GM19452 (cell line): ENCODE results near the gene POLR2E.

Experiments used
- ATAC-seq: cut with Tn5 transposase; IDR thresholded peaks from one replicate; pipeline ENCODE4 v1.9.1; 2021; ENCODE audit not compliant: unreplicated experiment

POLR2E gene

GRCh38 chr19:1066748-1067340 lies 28.3 kb downstream of the POLR2E start, which contains the start of gene ARHGAP45:
Gene ARHGAP45, plus strand, starts transcription at chr19:1067167. Its CDS starts 239 bp downstream, at chr19:1067406.
- ATAC-seq, result no peak

- ATAC-seq, result no peak
These were observed 28.9 kb downstream of the POLR2E start for GRCh38 chr19:1066251-1066747.

- ATAC-seq, result no peak
These were observed 29.5 kb downstream of the POLR2E start for GRCh38 chr19:1065606-1066109.

GRCh38 chr19:1064661-1065605 lies 30.2 kb downstream of the POLR2E start:
- ATAC-seq, result no peak

DNA sequence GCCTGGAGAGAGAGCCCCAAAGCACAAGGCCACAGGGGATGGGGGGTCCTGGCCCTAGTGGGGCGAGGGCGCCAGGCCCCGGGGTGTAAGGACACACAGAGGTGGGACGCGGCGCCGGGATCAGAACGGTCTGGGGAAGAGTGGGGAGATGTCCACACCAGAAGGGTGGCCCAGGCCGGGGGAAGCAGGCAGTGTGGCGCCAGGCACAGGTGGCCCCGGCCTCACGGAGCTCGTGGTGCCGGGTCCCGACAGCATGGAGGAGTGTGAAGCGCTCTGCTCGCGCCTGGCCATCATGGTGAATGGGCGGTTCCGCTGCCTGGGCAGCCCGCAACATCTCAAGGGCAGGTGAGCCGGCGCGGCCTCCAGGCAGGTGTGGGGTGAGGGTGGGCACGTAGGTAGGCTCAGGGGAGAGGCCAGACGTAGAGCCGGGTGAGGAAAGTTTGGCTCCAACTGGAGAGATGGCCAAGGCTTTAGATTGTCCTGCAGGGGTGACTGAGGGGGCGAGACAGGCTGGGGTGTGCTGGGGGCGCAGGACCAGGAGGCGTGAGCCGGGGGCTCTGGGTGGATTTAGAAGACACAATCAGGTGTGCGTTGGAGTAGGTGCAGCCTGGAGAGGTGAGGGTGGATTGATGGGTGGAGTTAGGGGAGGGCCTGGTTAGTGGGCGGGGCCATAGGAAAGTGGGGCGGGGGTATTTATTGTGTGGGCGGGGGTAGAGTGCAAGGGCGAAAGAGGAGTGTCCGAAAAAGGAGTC lies 31.1 kb downstream of the POLR2E start:
- no peak for ATAC-seq

DNA sequence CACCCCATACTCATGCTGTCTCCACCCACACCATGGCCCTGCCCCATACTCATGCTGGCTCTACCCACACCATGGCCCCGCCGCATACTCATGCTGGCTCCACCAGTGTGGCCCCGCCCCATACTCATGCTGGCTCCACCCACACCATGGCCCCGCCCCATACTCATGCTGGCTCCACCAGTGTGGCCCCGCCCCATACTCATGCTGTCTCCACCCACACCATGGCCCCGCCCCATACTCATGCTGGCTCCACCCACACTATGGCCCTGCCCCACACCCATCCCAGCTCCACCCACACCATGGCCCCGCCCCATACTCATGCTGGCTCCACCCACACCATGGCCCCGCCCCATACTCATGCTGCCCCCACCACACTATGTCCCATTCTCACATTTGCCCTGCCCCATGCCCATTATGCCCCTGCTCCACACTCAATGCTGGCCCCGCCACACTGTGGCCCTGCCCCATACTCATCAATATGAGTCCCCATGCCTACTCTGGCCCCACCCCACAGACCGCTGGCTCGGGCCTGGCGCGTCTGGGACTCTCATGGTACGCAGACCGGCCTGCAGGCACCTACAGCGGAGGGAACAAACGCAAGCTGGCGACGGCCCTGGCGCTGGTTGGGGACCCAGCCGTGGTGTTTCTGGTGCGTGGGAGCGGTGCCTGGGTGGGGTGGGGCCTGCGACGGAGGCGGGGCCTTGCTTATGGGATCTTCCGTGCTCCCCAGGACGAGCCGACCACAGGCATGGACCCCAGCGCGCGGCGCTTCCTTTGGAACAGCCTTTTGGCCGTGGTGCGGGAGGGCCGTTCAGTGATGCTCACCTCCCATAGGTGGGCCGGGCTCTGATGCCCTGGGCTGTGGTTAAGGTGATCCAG lies 31.9 kb downstream of the POLR2E start:
- no peak for ATAC-seq

DNA sequence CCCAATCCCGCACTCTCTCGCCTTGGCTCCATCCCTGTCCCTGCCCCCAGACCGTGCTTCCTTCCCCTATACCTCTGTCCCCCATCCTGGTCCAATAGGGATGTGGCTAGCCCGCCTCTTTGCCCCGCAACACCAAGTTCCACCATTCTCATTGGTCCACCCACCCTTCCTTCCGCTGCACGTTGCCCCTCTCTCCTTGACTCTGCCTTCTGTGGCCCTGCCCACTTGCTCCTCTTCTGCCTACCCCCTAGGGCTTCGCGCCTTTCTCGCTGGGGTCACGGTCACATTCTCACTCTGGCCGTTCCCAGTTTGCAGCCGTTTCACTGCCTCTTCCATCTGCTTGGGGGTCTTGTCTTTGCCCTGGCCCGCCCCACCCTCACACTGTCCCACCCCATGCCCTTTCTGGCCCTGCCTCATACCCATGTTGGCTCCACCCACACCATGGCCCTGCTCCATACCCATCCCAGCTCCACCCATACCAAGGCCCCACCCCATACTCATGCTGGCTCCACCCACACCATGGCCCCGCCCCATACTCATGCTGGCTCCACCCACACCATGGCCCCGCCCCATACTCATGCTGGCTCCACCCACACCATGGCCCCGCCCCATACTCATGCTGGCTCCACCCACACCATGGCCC lies 32.7 kb downstream of the POLR2E start:
- no peak for ATAC-seq

DNA sequence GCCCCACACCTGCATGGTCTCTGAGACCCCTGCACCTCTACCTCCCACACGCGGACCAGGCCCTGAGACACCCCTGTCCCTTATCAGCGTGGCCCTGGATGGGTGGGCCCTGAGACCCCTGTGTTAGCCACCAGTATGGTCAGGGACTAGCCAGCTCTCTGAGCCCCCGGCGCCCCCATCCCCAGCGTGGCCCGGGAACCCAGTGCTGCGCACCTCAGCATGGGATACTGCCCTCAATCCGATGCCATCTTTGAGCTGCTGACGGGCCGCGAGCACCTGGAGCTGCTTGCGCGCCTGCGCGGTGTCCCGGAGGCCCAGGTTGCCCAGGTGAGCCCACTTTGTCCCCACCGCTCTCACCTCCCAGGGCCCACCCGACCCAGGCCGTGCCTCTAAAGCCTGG lies 33.2 kb downstream of the POLR2E start:
- no peak for ATAC-seq

DNA sequence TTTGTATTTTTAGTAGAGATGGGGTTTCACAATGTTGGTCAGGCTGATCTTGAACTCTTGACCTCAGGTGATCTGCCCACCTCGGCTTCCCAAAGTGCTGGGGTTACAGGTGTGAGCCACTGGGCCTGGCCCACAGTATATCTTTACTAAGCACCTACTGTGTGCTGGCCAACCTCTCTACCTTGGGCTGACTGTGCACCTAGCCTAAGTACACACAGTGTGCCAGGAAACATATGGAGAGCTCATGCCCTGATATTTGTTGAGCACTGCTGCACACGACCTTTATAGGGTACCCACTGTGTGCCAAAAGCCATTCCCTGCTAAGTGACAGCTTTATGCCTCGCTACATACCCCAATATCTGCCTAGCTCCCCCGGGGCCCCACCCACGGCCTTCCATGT lies 34.5 kb downstream of the POLR2E start:
- ATAC-seq, result no peak

DNA sequence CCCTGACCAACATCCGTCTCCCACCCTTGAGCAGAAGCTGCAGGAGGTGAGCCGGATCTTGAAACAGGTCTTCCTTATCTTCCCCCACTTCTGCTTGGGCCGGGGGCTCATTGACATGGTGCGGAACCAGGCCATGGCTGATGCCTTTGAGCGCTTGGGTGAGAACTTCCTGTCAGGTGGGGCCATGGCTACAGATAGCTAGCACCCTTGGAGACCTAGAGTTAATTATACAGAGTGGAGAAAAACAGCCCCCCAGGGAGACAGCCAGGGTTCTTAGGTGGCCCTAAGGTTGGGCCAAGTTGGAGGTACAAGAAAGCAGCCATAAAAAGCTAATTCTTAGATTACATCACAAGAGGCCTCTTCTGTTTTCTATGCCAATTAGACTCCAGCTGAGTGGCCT lies 37.1 kb downstream of the POLR2E start:
- no peak for ATAC-seq

DNA sequence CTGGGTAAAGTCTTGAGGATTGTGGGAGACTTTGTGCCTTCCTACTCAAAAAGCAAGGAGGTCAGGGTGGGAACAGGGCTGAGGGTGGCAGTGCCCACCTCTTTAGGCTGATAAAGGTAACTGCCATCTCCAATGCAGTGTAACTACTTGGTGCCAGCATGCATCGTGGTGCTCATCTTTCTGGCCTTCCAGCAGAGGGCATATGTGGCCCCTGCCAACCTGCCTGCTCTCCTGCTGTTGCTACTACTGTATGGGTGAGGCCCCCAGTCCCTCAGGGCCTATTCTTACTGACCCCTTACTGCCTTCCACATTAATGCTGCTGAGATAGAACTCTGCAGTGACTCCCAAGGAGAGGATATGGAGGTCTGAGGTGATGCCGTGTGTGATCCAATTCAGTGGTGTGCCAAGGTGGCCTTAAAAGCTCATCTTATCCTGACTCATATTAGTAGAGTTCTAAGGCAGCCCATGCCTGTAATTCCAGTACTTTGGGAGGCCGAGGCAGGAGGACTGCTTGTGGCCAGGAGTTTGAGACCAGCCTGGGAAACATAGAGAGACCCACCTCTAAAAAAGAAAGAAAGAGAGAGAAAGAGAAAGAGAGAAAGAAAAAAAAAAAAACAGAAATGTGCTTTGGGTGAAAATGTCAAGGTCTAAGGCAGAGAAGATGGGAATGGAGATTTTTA lies 37.9 kb downstream of the POLR2E start:
- ATAC-seq, result no peak

- no peak for ATAC-seq
These were observed 39.1 kb downstream of the POLR2E start for GRCh38 chr19:1055886-1056620.

DNA sequence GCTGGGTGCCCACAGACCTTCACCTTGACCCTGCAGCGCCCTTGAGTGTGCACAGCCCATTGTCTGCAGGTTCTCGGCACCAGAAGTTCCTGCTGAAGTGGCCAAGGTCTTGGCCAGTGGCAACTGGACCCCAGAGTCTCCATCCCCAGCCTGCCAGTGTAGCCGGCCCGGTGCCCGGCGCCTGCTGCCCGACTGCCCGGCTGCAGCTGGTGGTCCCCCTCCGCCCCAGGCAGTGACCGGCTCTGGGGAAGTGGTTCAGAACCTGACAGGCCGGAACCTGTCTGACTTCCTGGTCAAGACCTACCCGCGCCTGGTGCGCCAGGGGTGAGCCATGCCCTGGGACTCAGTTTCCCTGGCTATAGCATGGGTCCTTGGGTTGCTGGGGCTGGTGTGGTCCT lies 40.1 kb downstream of the POLR2E start:
- ATAC-seq, result no peak

DNA sequence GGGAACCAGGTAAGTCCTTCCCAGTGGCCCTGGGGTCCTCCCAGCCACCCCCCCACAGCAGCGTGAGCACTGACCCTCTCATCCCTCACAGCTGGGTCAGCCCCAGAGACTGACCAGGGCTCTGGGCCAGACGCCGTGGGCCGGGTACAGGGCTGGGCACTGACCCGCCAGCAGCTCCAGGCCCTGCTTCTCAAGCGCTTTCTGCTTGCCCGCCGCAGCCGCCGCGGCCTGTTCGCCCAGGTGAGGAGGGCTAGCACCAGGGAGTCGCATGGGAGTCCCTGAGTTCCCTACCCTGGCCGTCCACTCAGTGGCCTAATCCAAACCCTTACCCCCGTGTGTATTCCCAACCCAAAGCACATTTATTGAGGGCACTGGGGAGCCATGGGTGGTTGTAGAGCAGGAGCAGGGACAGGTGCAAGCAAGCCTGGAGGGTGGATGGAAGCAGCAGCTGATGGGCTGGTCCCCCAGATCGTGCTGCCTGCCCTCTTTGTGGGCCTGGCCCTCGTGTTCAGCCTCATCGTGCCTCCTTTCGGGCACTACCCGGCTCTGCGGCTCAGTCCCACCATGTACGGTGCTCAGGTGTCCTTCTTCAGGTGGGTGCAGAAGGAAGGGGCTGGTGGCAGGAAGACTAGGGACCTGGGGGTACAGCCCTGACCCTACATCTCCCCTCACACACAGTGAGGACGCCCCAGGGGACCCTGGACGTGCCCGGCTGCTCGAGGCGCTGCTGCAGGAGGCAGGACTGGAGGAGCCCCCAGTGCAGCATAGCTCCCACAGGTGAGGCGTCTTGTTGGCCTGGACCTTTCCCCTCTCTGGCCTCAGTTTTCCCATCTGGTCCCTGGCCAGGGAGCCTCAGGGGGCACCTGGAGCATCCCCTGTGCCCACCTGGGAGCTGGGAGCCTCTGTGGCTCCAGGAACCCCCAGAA lies 40.8 kb downstream of the POLR2E start:
- no peak for ATAC-seq

- ATAC-seq, result no peak
These were observed 41.7 kb downstream of the POLR2E start for GRCh38 chr19:1053176-1054101.

GRCh38 chr19:1052349-1052975 lies 42.7 kb downstream of the POLR2E start:
- ATAC-seq, result no peak
